ENCODE data around the gene TEAD3. TPM values are rescaled to one million over a fixed set of nuclear protein-coding genes. Genes with fewer than 3 reads are reported as not detected.

The TEAD3 gene
- total and polyA plus RNA-seq, 7 donors, result 14.4 to 95.8 (median 50.4) TPM

- no peaks in the 10 kb centered on the region for H3K36me3 ChIP-seq
- 71 to 74% methylated on average over 8 of the region's 8 CpGs for whole genome bisulfite sequencing, 2 donors
- peak overlapping the region; percentile 19 to 99 (median 98) for H3K4me3 ChIP-seq
- TF ChIP-seq POLR2A (IDR thresholded peaks at IDR 0.05), result no peak
- TF ChIP-seq POLR2AphosphoS5 (IDR thresholded peaks at IDR 0.05), result no peak
- TF ChIP-seq, protein P1, sequence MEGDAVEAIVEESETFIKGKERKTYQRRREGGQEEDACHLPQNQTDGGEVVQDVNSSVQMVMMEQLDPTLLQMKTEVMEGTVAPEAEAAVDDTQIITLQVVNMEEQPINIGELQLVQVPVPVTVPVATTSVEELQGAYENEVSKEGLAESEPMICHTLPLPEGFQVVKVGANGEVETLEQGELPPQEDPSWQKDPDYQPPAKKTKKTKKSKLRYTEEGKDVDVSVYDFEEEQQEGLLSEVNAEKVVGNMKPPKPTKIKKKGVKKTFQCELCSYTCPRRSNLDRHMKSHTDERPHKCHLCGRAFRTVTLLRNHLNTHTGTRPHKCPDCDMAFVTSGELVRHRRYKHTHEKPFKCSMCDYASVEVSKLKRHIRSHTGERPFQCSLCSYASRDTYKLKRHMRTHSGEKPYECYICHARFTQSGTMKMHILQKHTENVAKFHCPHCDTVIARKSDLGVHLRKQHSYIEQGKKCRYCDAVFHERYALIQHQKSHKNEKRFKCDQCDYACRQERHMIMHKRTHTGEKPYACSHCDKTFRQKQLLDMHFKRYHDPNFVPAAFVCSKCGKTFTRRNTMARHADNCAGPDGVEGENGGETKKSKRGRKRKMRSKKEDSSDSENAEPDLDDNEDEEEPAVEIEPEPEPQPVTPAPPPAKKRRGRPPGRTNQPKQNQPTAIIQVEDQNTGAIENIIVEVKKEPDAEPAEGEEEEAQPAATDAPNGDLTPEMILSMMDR (IDR thresholded peaks at IDR 0.05), result no peak
- no peak for TF ChIP-seq EP300 (IDR thresholded peaks at IDR 0.05)
- peaks cover 0 to 99% (median 94%) of the 10 kb centered on the region in 4 donors for H3K4me1 ChIP-seq
- intact Hi-C loops (cut with DNase I), result loop anchor here (2.0 kb wide), 1 partner anchor 238 kb away; no protein-coding TSS in a partner anchor
- DNase-seq, result no peak
- no peaks in the 10 kb centered on the region for H3K27me3 ChIP-seq
- H3K27ac ChIP-seq, result peak overlapping the region; percentile 100
- H3K9me3 ChIP-seq, result no peaks in the 10 kb centered on the region
Observed at GRCh38 chr6:35490821-35491557, 5.9 kb downstream of the TEAD3 start.

- 52 to 64% methylated on average over 28 of the region's 28 CpGs for WGBS, 2 donors
- H3K27ac ChIP-seq, result peak overlapping the region; percentile 100
- peaks cover 0 to 100% (median 99%) of the 10 kb centered on the region in 4 donors for H3K4me1 ChIP-seq
- H3K9me3 ChIP-seq, result no peaks in the 10 kb centered on the region
- DNase-seq, result peak; percentile 98
- no peaks in the 10 kb centered on the region for H3K27me3 ChIP-seq
- intact Hi-C loops (cut with DNase I), result loop anchor here (2.0 kb wide), 1 partner anchor 239 kb away; no protein-coding TSS in a partner anchor
- H3K4me3 ChIP-seq, result peak overlapping the region; percentile 19 to 99 (median 98)
- H3K36me3 ChIP-seq, result peaks cover 0 to under 1% (median 0%) of the 10 kb centered on the region in 4 donors
- TF ChIP-seq POLR2AphosphoS5 (IDR thresholded peaks at IDR 0.05) (peak; percentile 60 to 83 (median 72)), POLR2A (IDR thresholded peaks at IDR 0.05) (peak; percentile 8 to 39), EP300 (IDR thresholded peaks at IDR 0.05) (peak in 2 of 4 donors; percentile 74 to 75)
- TF ChIP-seq, protein P1 (IDR thresholded peaks at IDR 0.05), result no peak
Observed at GRCh38 chr6:35489995-35490791, 6.7 kb downstream of the TEAD3 start.

- no peak overlapping the region for H3K4me3 ChIP-seq
- H3K9me3 ChIP-seq, result no peaks in the 10 kb centered on the region
- 72 to 82% methylated on average over 1 of the region's 1 CpG for WGBS, 2 donors
- intact Hi-C loops (cut with DNase I), result no loop called here
- H3K27ac ChIP-seq, result peak overlapping the region; percentile 100
- peaks cover 0 to 100% (median 98%) of the 10 kb centered on the region in 4 donors for H3K4me1 ChIP-seq
- DNase-seq, result no peak
- peaks cover 0 to 11% (median 5%) of the 10 kb centered on the region in 4 donors for H3K36me3 ChIP-seq
- TF ChIP-seq, protein P1 (IDR thresholded peaks at IDR 0.05), result no peak
- TF ChIP-seq POLR2A (IDR thresholded peaks at IDR 0.05), result no peak
- TF ChIP-seq EP300 (IDR thresholded peaks at IDR 0.05), result no peak
- no peak for TF ChIP-seq POLR2AphosphoS5 (IDR thresholded peaks at IDR 0.05)
- no peaks in the 10 kb centered on the region for H3K27me3 ChIP-seq
Observed at GRCh38 chr6:35489066-35489465, 7.8 kb downstream of the TEAD3 start.

GRCh38 chr6:35488517-35488862 is 8.4 kb downstream of the TEAD3 start:
- intact Hi-C loops (cut with DNase I), result no loop called here
- H3K27me3 ChIP-seq, result no peaks in the 10 kb centered on the region
- DNase-seq, result no peak
- WGBS, 2 donors, result 65 to 73% methylated on average over 9 of the region's 9 CpGs
- no peak overlapping the region for H3K4me3 ChIP-seq
- no peaks in the 10 kb centered on the region for H3K9me3 ChIP-seq
- peaks cover 0 to 100% (median 95%) of the 10 kb centered on the region in 4 donors for H3K4me1 ChIP-seq
- H3K36me3 ChIP-seq, result peaks cover 0 to 17% (median 10%) of the 10 kb centered on the region in 4 donors
- TF ChIP-seq POLR2A (IDR thresholded peaks at IDR 0.05), result no peak
- TF ChIP-seq EP300 (IDR thresholded peaks at IDR 0.05), result no peak
- no peak for TF ChIP-seq POLR2AphosphoS5 (IDR thresholded peaks at IDR 0.05)
- TF ChIP-seq, protein P1 (IDR thresholded peaks at IDR 0.05), result no peak
- H3K27ac ChIP-seq, result peak overlapping the region; percentile 100

Data from sigmoid colon (tissue), 7 donors.